PC-3 (cell line): ENCODE measurements around the gene HOXC10.

Source experiments
- CTCF ChIP-seq: fragments of 300-600 bp; sonication (generic); conservative IDR thresholded peaks from 2 replicates; pipeline ENCODE4 v1.5.1; 2017; ENCODE audit warnings: antibody characterized with exemption, low read depth, mild to moderate bottlenecking, low read length
- EZH2 ChIP-seq: fragments of 300-600 bp; sonication (generic); IDR thresholded peaks from one replicate; pipeline ENCODE4 v1.6.1; 2017; ENCODE audit warnings: antibody characterized with exemption, mild to moderate bottlenecking, low read length; ENCODE audit not compliant: unreplicated experiment
- EZH2phosphoT487 ChIP-seq: fragments of 300-600 bp; sonication (generic); IDR thresholded peaks from 2 replicates; pipeline ENCODE4 v1.6.1; 2018; ENCODE audit warnings: mild to moderate bottlenecking, antibody characterized with exemption, low read length, borderline replicate concordance

GRCh38 chr12:54030889-54031471, 46.0 kb downstream of the HOXC10 start:
- TF ChIP-seq CTCF = no peak
- TF ChIP-seq EZH2 = no peak
- TF ChIP-seq EZH2phosphoT487 = no peak
